ENCODE measurements around the gene TPM1.

Gene TPM1

DNA sequence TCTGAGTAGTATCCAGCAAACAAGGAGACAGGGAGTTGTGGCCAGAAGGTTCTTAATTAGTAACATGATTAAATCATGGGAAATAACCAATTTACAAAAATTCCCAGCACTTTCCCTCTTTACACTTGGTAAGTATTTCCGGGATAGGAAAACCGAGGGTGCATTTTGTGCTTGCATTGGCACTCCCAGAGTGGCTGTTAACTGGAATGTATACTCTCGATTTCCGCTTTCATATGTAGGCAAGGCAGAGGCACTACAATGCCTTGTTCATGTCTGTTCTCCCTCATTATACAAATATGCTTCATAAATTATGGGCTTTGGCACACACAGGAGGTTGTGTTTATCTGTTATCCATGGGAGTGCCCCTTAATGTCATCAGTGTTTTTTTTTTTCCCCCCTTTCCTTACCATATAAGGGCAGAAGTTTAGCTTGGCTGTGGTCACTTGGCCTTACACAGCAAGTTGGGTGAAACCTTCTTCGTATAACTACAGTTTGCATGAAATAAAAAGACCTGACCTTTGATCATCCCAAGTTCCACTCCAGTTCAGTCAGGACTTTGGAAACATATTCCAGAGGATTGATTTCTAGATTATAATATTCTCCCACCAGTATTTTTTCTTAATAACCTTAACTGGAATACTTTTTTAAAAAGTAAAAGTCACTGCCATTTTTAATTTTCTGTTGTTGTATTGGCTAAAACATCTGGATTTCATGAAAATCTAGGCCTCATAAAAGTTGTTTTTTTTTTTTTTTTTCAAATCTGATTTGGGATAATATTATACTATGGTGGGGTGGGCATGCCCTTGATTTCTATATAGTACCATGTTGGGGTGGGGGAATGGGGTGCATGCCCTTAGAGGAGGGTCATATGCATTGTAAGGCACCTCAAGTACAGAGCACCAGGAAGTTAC is 8.9 kb downstream of the TPM1 start:
- TF ChIP-seq, protein P1, sequence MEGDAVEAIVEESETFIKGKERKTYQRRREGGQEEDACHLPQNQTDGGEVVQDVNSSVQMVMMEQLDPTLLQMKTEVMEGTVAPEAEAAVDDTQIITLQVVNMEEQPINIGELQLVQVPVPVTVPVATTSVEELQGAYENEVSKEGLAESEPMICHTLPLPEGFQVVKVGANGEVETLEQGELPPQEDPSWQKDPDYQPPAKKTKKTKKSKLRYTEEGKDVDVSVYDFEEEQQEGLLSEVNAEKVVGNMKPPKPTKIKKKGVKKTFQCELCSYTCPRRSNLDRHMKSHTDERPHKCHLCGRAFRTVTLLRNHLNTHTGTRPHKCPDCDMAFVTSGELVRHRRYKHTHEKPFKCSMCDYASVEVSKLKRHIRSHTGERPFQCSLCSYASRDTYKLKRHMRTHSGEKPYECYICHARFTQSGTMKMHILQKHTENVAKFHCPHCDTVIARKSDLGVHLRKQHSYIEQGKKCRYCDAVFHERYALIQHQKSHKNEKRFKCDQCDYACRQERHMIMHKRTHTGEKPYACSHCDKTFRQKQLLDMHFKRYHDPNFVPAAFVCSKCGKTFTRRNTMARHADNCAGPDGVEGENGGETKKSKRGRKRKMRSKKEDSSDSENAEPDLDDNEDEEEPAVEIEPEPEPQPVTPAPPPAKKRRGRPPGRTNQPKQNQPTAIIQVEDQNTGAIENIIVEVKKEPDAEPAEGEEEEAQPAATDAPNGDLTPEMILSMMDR (IDR thresholded peaks at IDR 0.05; ENCODE audit: low read depth, low read length): no peak

DNA sequence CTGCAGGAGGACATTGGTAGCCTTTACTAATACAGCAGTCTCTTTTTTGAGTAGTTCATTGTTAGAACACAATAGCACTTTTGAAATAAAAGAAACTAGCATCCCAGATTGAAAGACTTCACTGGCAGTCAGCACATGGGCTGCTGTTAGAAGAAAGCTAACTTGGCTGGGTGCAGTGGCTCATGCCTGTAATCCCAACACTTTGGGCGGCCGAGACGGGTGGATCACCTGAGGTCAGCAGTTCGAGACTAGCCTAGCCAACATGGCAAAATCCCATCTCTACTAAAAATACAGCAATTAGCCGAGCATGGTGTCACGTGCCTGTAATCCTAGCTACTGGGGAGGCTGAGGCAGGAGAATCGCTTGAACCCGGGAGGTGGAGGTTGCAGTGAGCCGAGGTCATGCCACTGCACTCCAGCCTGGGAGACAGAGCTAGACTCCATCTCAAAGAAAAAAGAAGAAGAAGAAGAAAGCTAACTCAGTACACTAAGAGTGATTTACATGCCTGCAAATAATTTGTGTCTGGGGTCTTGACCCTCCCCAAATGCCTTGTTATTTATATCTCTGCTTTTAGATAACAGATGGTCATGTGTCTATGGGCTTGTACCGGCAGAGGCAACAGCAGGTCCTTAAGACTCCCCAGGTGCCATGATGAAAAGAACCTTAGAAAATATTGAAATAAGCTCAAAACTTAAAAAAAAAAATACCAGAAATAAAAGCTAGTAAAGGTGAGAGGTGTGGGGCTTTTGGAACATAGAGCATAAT is 9.7 kb downstream of the TPM1 start:
- TF ChIP-seq, protein P1 (IDR thresholded peaks at IDR 0.05; ENCODE audit: low read depth, low read length): no peak
- no peak for DNase-seq (ENCODE audit: extremely low read depth, low read depth)

More for the DNA sequence above, 8.9 kb downstream of the TPM1 start:
- no peak for DNase-seq (ENCODE audit: extremely low read depth, low read depth)

GRCh38 chr15:63052961-63053698 is 10.6 kb downstream of the TPM1 start:
- DNase-seq (ENCODE audit: extremely low read depth, low read depth): no peak
- TF ChIP-seq, protein P1 (IDR thresholded peaks at IDR 0.05; ENCODE audit: low read depth, low read length): no peak

DNA sequence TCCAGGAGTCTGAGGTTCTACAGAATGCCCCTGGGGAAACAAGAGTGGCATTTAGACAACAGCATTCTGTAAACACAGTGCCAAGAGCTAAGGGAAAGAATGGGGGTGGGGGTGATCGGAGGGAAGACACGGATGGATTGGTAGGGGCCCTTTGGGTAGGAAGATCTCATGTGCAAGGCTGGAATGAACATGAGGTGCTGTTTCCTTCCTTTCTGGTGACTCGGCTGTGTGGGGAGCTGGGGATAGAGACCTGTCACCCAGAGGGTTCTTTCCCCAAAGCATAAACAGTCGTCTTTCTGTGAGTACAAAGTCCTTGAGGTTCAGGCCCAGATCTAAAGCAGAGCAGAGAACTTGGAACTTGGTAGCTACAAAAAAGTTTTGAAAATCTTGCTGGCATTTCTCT is 11.7 kb downstream of the TPM1 start:
- TF ChIP-seq, protein P1 (IDR thresholded peaks at IDR 0.05; ENCODE audit: low read depth, low read length): no peak
- no peak for DNase-seq (ENCODE audit: extremely low read depth, low read depth)

GRCh38 chr15:63054985-63055384 is 12.4 kb downstream of the TPM1 start:
- DNase-seq (ENCODE audit: extremely low read depth, low read depth): no peak
- TF ChIP-seq, protein P1 (IDR thresholded peaks at IDR 0.05; ENCODE audit: low read depth, low read length): no peak

DNA sequence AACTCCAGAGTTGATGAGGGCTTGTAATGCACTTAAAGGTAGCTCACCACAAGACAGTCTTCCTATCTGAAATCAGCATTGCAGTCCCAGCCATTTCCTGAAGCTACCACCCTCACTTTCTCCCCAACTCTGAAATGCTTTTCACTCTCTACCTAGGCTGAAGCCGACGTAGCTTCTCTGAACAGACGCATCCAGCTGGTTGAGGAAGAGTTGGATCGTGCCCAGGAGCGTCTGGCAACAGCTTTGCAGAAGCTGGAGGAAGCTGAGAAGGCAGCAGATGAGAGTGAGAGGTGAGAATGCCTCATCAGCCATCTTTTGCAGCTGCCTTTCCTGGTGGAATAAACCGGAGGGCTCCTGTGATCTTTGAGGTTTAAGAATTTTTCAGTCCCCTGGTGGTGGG is 14.3 kb downstream of the TPM1 start:
- TF ChIP-seq, protein P1 (IDR thresholded peaks at IDR 0.05; ENCODE audit: low read depth, low read length): no peak
- no peak for DNase-seq (ENCODE audit: extremely low read depth, low read depth)

Data from AG09319 (cell line).